H9 (cell line): Measurements from ENCODE around the gene LEO1. TPM values are rescaled to one million over a fixed set of nuclear protein-coding genes. Genes with fewer than 3 reads are reported as not detected.

Experiments used
- DNase-seq: peaks from one replicate; pipeline ENCODE4 v3.0.0-alpha.2; 2017
- H2AFZ ChIP-seq: one replicate; pipeline ENCODE4 v1.6.1; 2013; ENCODE audit warnings: mild to moderate bottlenecking, low read length, control low read depth, moderate library complexity
- H2AK5ac ChIP-seq: 2 replicates; pipeline ENCODE4 v1.6.1; 2013; ENCODE audit warnings: low read length, control low read depth, mixed read lengths; ENCODE audit not compliant: insufficient read length
- H2BK120ac ChIP-seq: one replicate; pipeline ENCODE4 v1.6.1; 2013; ENCODE audit warnings: low read depth, mild to moderate bottlenecking, low read length, control low read depth, inconsistent platforms; ENCODE audit not compliant: poor library complexity, severe bottlenecking
- H2BK12ac ChIP-seq: 2 replicates; pipeline ENCODE4 v1.6.1; 2013; ENCODE audit warnings: low read length, control low read depth, mixed read lengths, low read depth; ENCODE audit not compliant: insufficient read length
- H2BK15ac ChIP-seq: 2 replicates; pipeline ENCODE4 v1.6.1; 2013; ENCODE audit warnings: low read depth, low read length, control low read depth
- H2BK20ac ChIP-seq: one replicate; pipeline ENCODE4 v1.6.1; 2013; ENCODE audit warnings: low read depth, mild to moderate bottlenecking, low read length, control low read depth, inconsistent platforms; ENCODE audit not compliant: poor library complexity, severe bottlenecking
- H2BK5ac ChIP-seq: 2 replicates; pipeline ENCODE4 v1.6.1; 2013; ENCODE audit warnings: low read length, control low read depth, mixed read lengths; ENCODE audit not compliant: insufficient read length
- H3K14ac ChIP-seq: 2 replicates; pipeline ENCODE4 v1.6.1; 2013; ENCODE audit warnings: low read length, control low read depth; ENCODE audit not compliant: insufficient read depth
- H3K18ac ChIP-seq: 2 replicates; pipeline ENCODE4 v1.6.1; 2013; ENCODE audit warnings: low read depth, mild to moderate bottlenecking, mixed read lengths, low read length, control low read depth; ENCODE audit not compliant: insufficient read length
- H3K23ac ChIP-seq: 2 replicates; pipeline ENCODE4 v1.6.1; 2013; ENCODE audit warnings: low read length, control low read depth, mixed read lengths, low read depth; ENCODE audit not compliant: insufficient read length
- H3K23me2 ChIP-seq: 2 replicates; pipeline ENCODE4 v1.6.1; 2013; ENCODE audit warnings: low read depth, mild to moderate bottlenecking, mixed read lengths, low read length, control low read depth; ENCODE audit not compliant: insufficient read length, poor library complexity, severe bottlenecking
- H3K27ac ChIP-seq: 2 replicates; pipeline ENCODE4 v1.5.1; 2013; ENCODE audit warnings: low read length, control low read depth, mixed read lengths, low read depth; ENCODE audit not compliant: insufficient read length
- H3K27me3 ChIP-seq: 2 replicates; pipeline ENCODE4 v1.6.1; 2013; ENCODE audit warnings: low read length, control low read depth, inconsistent platforms; ENCODE audit not compliant: insufficient read depth
- H3K4ac ChIP-seq: 2 replicates; pipeline ENCODE4 v1.6.1; 2013; ENCODE audit warnings: low read depth, mild to moderate bottlenecking, control low read depth, inconsistent platforms, low read length, moderate library complexity
- H3K4me1 ChIP-seq: 2 replicates; pipeline ENCODE4 v1.6.1; 2013; ENCODE audit warnings: low read length, control low read depth, inconsistent platforms; ENCODE audit not compliant: insufficient read depth
- H3K4me2 ChIP-seq: 2 replicates; pipeline ENCODE4 v1.6.1; 2013; ENCODE audit warnings: low read length, control low read depth, mixed read lengths; ENCODE audit not compliant: insufficient read length, insufficient read depth
- H3K56ac ChIP-seq: 2 replicates; pipeline ENCODE4 v1.6.1; 2013; ENCODE audit warnings: low read depth, mild to moderate bottlenecking, mixed read lengths, low read length, control low read depth; ENCODE audit not compliant: insufficient read length
- H3K79me1 ChIP-seq: 2 replicates; pipeline ENCODE4 v1.6.1; 2013; ENCODE audit warnings: low read depth, mild to moderate bottlenecking, moderate library complexity, low read length, control low read depth, inconsistent platforms; ENCODE audit not compliant: insufficient read depth, poor library complexity, severe bottlenecking
- H3K79me2 ChIP-seq: 2 replicates; pipeline ENCODE4 v1.6.1; 2013; ENCODE audit warnings: low read length, control low read depth, inconsistent platforms; ENCODE audit not compliant: insufficient read depth
- H3K9ac ChIP-seq: 2 replicates; pipeline ENCODE4 v1.6.1; 2013; ENCODE audit warnings: low read length, control low read depth, mixed read lengths; ENCODE audit not compliant: insufficient read length; ENCODE audit errors: extremely low read depth
- H3K9me3 ChIP-seq: one replicate; pipeline ENCODE4 v1.6.1; 2013; ENCODE audit warnings: low read depth, low read length, inconsistent platforms; ENCODE audit not compliant: control insufficient read depth
- H3T11ph ChIP-seq: one replicate; pipeline ENCODE4 v1.6.1; 2013; ENCODE audit warnings: mild to moderate bottlenecking, low read length, control low read depth, inconsistent platforms
- H4K20me1 ChIP-seq: one replicate; pipeline ENCODE4 v1.6.1; 2013; ENCODE audit not compliant: control insufficient read depth, insufficient read length, insufficient read depth
- H4K5ac ChIP-seq: 2 replicates; pipeline ENCODE4 v1.6.1; 2013; ENCODE audit warnings: low read depth, mild to moderate bottlenecking, mixed read lengths, low read length, control low read depth; ENCODE audit not compliant: insufficient read length
- H4K8ac ChIP-seq: replicated peaks from 2 replicates; pipeline ENCODE4 v1.6.1; 2013; ENCODE audit warnings: low read length, control low read depth, mixed read lengths, low read depth; ENCODE audit not compliant: insufficient read length
- H4K91ac ChIP-seq: 2 replicates; pipeline ENCODE4 v1.6.1; 2013; ENCODE audit warnings: low read depth, mild to moderate bottlenecking, moderate library complexity, mixed read lengths, low read length, control low read depth; ENCODE audit not compliant: insufficient read length
- H3K27ac Mint-ChIP-seq, 3 experiments: 2 replicates in 2 of 3; 3 replicates in 1 of 3; pipeline ENCODE4 v1.8.0; 2020 to 2021; ENCODE audit warnings: mixed read lengths in 3 of 3, mild to moderate bottlenecking in 1 of 3, moderate library complexity in 1 of 3
- H3K27me3 Mint-ChIP-seq: 2 replicates; pipeline ENCODE4 v1.8.0; 2021; ENCODE audit warnings: low read depth, mild to moderate bottlenecking, moderate library complexity, mixed read lengths
- H3K36me3 Mint-ChIP-seq, 3 experiments: 2 replicates in 2 of 3; 3 replicates in 1 of 3; pipeline ENCODE4 v1.8.0; 2020 to 2021; ENCODE audit warnings: low read depth in 3 of 3, mixed read lengths in 3 of 3; ENCODE audit not compliant: insufficient read depth in 1 of 3
- H3K4me1 Mint-ChIP-seq, 2 experiments: 2 replicates each; pipeline ENCODE4 v1.8.0; 2020; ENCODE audit warnings: mixed read lengths in 2 of 2
- H3K4me3 Mint-ChIP-seq, 2 experiments: 2 replicates in 1 of 2; 3 replicates in 1 of 2; pipeline ENCODE4 v1.8.0; 2020 to 2021; ENCODE audit warnings: mild to moderate bottlenecking in 2 of 2, mixed read lengths in 2 of 2, moderate library complexity in 1 of 2
- H3K9me3 Mint-ChIP-seq, 2 experiments: 2 replicates in 1 of 2; 3 replicates in 1 of 2; pipeline ENCODE4 v1.8.0; 2020; ENCODE audit warnings: mild to moderate bottlenecking in 2 of 2, mixed read lengths in 2 of 2, moderate library complexity in 1 of 2
- WGBS: extraction: QIAGEN DNeasy Blood & Tissue Kit; methylation state at CpG from one replicate; pipeline ENCODE4 v1.1.7; 2013; ENCODE audit warnings: missing lambda C conversion rate, low lambda C conversion rate, mixed read lengths; ENCODE audit not compliant: insufficient read length; ENCODE audit errors: extremely low coverage; 5-methylcytosine and 5-hydroxymethylcytosine counted together
- total RNA-seq: library from RNA; stranded (reverse); gene quantifications from 2 replicates; pipeline ENCODE4 v1.2.1, GENCODE V29; 2021
- TF ChIP-seq, protein P1 (sequence below): fragments of 200-600 bp; sonication (generic); conservative IDR thresholded peaks from 3 replicates; pipeline ENCODE4 v1.8.0; 2021; ENCODE audit warnings: antibody characterized with exemption, mild to moderate bottlenecking

LEO1 gene
- total RNA-seq, 1 experiment from 2014 or later: 30.3 TPM

DNA sequence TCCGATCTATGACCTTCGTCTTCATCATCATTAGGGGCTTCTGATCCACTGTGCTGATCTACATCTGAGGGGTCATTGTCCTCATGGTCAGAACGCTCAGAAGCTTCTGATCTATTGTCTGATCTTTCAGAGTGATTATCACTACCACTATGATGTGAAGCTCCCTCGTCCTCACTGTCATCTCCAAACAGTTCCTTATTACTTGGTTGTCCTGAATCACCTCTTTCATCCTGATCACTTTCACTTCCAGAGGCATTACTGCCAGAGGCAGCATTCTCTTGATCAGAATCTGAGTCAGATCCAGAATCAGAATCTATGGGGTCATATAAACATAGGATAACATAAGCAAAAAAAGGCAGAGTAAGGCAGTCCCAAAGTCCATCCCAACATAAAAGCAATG is 5.4 kb downstream of the LEO1 start:
- Mint-ChIP-seq H3K27ac (no peak overlapping the region), H3K4me3 (no peak overlapping the region), H3K27me3 (no peaks in the 10 kb centered on the region), H3K4me1 (peaks cover 7 to 12% of the 10 kb centered on the region in 2 experiments), H3K36me3 (peaks cover 16 to 45% (median 37%) of the 10 kb centered on the region in 3 experiments), H3K9me3 (peaks cover 0 to 2% of the 10 kb centered on the region in 2 experiments; a peak in 3 of 5 replicates)
- Histone ChIP-seq H3K9ac (no peak overlapping the region), H3K79me2 (peaks cover 18% of the 10 kb centered on the region; the same call in 1 of the 2 replicates), H3K18ac (no peak overlapping the region), H4K8ac (no peak overlapping the region), H4K5ac (no peak overlapping the region), H3K23me2 (peaks cover 4% of the 10 kb centered on the region), H3K4me2 (no peak overlapping the region), H2BK120ac (no peak overlapping the region), H2BK15ac (no peak overlapping the region), H2BK5ac (no peak overlapping the region), H3K27ac (no peak overlapping the region), H4K91ac (no peak overlapping the region), H2BK20ac (no peak overlapping the region), H3K4ac (no peak overlapping the region), H3K79me1 (peaks cover 3% of the 10 kb centered on the region), H3K23ac (no peak overlapping the region), H2AFZ (no peak overlapping the region), H3K14ac (no peak overlapping the region), H3T11ph (no peak overlapping the region), H3K27me3 (no peaks in the 10 kb centered on the region), H3K56ac (no peak overlapping the region), H2AK5ac (no peak overlapping the region), H4K20me1 (no peaks in the 10 kb centered on the region), H2BK12ac (no peak overlapping the region), H3K9me3 (no peaks in the 10 kb centered on the region), H3K4me1 (no peaks in the 10 kb centered on the region)
- WGBS: no CpG with 5 or more reads among the region's 4 CpGs
- TF ChIP-seq, protein P1, sequence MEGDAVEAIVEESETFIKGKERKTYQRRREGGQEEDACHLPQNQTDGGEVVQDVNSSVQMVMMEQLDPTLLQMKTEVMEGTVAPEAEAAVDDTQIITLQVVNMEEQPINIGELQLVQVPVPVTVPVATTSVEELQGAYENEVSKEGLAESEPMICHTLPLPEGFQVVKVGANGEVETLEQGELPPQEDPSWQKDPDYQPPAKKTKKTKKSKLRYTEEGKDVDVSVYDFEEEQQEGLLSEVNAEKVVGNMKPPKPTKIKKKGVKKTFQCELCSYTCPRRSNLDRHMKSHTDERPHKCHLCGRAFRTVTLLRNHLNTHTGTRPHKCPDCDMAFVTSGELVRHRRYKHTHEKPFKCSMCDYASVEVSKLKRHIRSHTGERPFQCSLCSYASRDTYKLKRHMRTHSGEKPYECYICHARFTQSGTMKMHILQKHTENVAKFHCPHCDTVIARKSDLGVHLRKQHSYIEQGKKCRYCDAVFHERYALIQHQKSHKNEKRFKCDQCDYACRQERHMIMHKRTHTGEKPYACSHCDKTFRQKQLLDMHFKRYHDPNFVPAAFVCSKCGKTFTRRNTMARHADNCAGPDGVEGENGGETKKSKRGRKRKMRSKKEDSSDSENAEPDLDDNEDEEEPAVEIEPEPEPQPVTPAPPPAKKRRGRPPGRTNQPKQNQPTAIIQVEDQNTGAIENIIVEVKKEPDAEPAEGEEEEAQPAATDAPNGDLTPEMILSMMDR: no peak
- DNase-seq: no peak
